ENCODE results near the gene TBR1.

The TBR1 gene

GRCh38 chr2:161430386-161430785 is 14.3 kb downstream of the TBR1 start:
- no peak for DNase-seq
- Histone ChIP-seq H3K4me3 (ENCODE audit: low read depth, low read length) (no peak overlapping the region), H3K36me3 (no peaks in the 10 kb centered on the region), H3K9me3 (ENCODE audit: severe bottlenecking) (no peaks in the 10 kb centered on the region), H3K27me3 (ENCODE audit: insufficient read depth, low read depth, severe bottlenecking) (no peaks in the 10 kb centered on the region), H3K27ac (no peak overlapping the region)
- no peak for TF ChIP-seq CTCF (IDR thresholded peaks at IDR 0.05; ENCODE audit: low read depth, low read length)

DNA sequence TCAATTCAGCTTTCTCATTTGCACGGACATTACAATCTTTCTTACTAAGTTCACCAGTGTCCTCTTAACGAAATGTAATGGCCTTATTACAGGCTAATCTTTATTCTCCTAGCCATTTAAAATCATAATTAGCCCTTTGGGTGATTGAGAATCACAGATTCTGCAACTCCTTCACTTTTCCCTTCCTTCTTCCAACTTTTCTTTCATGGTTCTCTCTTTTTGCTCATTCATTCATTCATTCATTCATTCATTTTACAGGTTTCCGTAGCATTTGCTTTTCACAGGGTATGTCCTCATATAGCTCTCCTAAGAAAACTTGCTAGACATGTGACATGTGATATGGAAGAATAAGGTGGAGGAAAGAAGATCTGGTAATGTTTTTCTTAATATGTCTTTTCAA is 16.0 kb downstream of the TBR1 start:
- no peak overlapping the region for H3K27ac ChIP-seq
- no peak for TF ChIP-seq CTCF (IDR thresholded peaks at IDR 0.05; ENCODE audit: low read depth, low read length)

DNA sequence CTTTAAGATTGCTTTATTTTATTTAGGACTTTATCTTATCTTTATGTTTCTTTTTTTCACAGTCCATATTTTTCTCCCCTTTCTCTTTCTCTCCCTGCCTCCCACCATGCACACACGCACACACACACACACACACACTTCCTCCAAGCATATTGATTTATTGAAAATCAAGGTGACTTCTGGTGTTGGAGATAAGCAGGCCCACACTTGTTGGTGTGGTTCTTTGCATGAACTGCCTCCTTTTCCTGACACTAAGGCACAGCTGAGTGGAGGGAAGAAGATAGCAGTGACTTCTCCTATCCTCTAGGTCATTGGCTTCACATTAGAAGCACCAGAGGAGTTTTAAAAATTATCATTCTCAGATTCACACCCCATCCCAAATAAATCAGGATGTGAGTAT is 18.0 kb downstream of the TBR1 start:
- Histone ChIP-seq H3K4me3 (ENCODE audit: low read depth, low read length) (no peak overlapping the region), H3K27ac (no peak overlapping the region)
- DNase-seq: no peak

More for the DNA sequence above, 16.0 kb downstream of the TBR1 start:
- DNase-seq: no peak
- Histone ChIP-seq H3K4me3 (ENCODE audit: low read depth, low read length) (no peak overlapping the region), H3K9me3 (ENCODE audit: severe bottlenecking) (no peaks in the 10 kb centered on the region), H3K27me3 (ENCODE audit: insufficient read depth, low read depth, severe bottlenecking) (no peaks in the 10 kb centered on the region), H3K36me3 (no peaks in the 10 kb centered on the region)

DNA sequence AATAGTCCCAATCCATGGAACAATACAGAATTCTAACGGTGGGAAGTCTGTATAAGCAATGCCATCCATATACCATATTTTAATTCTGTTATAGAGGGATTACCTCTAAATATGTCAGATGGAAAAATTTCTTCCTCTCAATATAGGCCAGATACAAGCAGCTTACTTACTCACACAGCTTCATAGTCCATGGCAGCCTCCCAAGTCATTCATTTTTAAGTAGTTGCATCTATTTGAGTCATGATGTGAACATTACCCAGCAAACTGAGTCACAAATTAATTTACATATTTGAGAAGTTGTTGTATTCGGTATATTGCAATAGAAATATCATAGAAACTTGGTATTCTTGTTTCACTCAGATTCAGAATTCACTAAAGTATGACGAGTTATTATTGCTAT is 20.3 kb downstream of the TBR1 start:
- no peaks in the 10 kb centered on the region for H3K27me3 ChIP-seq (ENCODE audit: insufficient read depth, low read depth, severe bottlenecking)
- H3K4me3 ChIP-seq (ENCODE audit: low read depth, low read length): no peak overlapping the region
- no peak overlapping the region for H3K27ac ChIP-seq
- H3K36me3 ChIP-seq: no peaks in the 10 kb centered on the region
- no peak for TF ChIP-seq CTCF (IDR thresholded peaks at IDR 0.05; ENCODE audit: low read depth, low read length)
- H3K9me3 ChIP-seq (ENCODE audit: severe bottlenecking): no peaks in the 10 kb centered on the region
- DNase-seq: no peak

More for the DNA sequence above, 18.0 kb downstream of the TBR1 start:
- H3K27me3 ChIP-seq (ENCODE audit: insufficient read depth, low read depth, severe bottlenecking): no peaks in the 10 kb centered on the region
- TF ChIP-seq CTCF (IDR thresholded peaks at IDR 0.05; ENCODE audit: low read depth, low read length): no peak
- H3K36me3 ChIP-seq: no peaks in the 10 kb centered on the region
- no peaks in the 10 kb centered on the region for H3K9me3 ChIP-seq (ENCODE audit: severe bottlenecking)

GRCh38 chr2:161438598-161438997 is 22.5 kb downstream of the TBR1 start:
- no peak for DNase-seq
- Histone ChIP-seq H3K36me3 (no peaks in the 10 kb centered on the region), H3K9me3 (ENCODE audit: severe bottlenecking) (no peaks in the 10 kb centered on the region), H3K4me3 (ENCODE audit: low read depth, low read length) (no peak overlapping the region), H3K27ac (no peak overlapping the region), H3K27me3 (ENCODE audit: insufficient read depth, low read depth, severe bottlenecking) (no peaks in the 10 kb centered on the region)
- TF ChIP-seq CTCF (IDR thresholded peaks at IDR 0.05; ENCODE audit: low read depth, low read length): no peak

DNA sequence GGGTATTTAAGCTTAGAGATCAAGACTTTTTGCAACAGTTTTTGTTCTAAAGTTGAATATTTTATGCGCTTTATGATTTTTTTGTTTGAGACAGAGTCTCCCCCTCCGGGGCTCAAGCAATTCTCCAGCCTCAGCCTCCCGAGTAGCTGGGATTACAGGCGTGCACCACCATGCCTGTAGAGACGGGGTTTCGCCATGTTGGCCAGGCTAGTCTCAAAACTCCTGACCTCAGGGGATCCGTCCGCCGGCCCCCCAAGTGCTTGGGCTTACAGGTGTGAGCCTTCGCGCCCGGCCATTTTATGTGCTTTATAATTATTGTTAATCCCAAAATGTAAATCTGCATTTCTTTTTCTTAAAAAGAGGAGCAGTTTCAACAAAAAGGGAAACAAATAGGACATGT is 29.0 kb downstream of the TBR1 start:
- Histone ChIP-seq H3K9me3 (ENCODE audit: severe bottlenecking) (no peaks in the 10 kb centered on the region), H3K27me3 (ENCODE audit: insufficient read depth, low read depth, severe bottlenecking) (no peaks in the 10 kb centered on the region), H3K4me3 (ENCODE audit: low read depth, low read length) (no peak overlapping the region), H3K36me3 (no peaks in the 10 kb centered on the region), H3K27ac (no peak overlapping the region)
- no peak for DNase-seq
- no peak for TF ChIP-seq CTCF (IDR thresholded peaks at IDR 0.05; ENCODE audit: low read depth, low read length)
